Measurements from ENCODE around the gene GJB3.

- TF ChIP-seq POLR2A (IDR thresholded peaks at IDR 0.05) (no peak), CTCF (IDR thresholded peaks at IDR 0.05) (peak; percentile 69 to 91 (median 86)), EP300 (IDR thresholded peaks at IDR 0.05) (no peak)
Measured at GRCh38 chr1:34742667-34743270, 38.2 kb upstream of the GJB3 start.
